RWPE1 (cell line): ENCODE data around the gene NEK4.

Experiments used
- CTCF ChIA-PET: fragments of 350-600 bp; sonication (Branson Sonifier 250); formaldehyde crosslinking; extraction: SDS; loops from one replicate; lab custom pipeline; 2021; lab: Yijun Ruan, JAX
- POLR2A ChIA-PET: fragments of 400-600 bp; formaldehyde crosslinking; extraction: SDS; loops from one replicate; lab custom pipeline; 2020; ENCODE audit warnings: antibody characterized with exemption; ENCODE audit not compliant: low non-redundant PET; lab: Yijun Ruan, JAX
- DNase-seq: peaks from one replicate; pipeline ENCODE4 v3.0.0; 2012; ENCODE audit warnings: low spot score
- H3K27ac ChIP-seq: fragments of 450-650 bp; 2 replicates; pipeline ENCODE4 v1.5.1; 2017
- CTCF ChIP-seq: fragments of 450-650 bp; conservative IDR thresholded peaks from 2 replicates; pipeline ENCODE4 v1.5.1; 2017; ENCODE audit warnings: low read depth, mild to moderate bottlenecking

The NEK4 gene

DNA sequence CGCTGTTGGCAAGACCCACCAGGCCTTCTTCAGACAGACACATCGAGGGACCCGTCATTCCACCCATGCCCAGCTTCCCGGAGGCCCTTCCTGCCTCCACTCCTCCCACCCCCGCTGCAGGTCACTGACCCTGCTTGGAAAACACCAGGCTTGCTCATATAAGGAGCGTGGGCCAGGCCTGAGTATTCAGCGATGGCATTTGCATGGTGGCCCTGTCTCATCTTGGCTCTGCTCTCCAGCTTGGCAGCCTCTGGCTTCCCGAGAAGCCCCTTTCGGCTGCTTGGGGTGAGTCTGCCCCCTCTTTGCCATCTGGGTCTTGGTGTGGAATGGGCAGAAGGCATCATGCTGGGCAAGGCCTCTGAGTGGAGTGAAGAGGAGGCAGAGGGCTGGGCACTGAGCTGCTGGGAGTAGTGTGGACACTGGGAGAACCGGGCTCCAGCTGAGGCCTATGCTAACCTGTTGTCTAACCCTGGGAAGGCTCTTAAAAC, 23.9 kb upstream of the NEK4 start, which contains the start of gene ITIH3:
Gene ITIH3 (plus strand): TSS at position 185 of the 488 bp plus-strand sequence. CDS start 8 bp downstream, at position 193.
- no peak within 1 kb of the TSS for H3K27ac ChIP-seq
- ChIA-PET POLR2A (no interaction called here), CTCF (no interaction called here)
- TF ChIP-seq CTCF: no peak
- DNase-seq: no peak

DNA sequence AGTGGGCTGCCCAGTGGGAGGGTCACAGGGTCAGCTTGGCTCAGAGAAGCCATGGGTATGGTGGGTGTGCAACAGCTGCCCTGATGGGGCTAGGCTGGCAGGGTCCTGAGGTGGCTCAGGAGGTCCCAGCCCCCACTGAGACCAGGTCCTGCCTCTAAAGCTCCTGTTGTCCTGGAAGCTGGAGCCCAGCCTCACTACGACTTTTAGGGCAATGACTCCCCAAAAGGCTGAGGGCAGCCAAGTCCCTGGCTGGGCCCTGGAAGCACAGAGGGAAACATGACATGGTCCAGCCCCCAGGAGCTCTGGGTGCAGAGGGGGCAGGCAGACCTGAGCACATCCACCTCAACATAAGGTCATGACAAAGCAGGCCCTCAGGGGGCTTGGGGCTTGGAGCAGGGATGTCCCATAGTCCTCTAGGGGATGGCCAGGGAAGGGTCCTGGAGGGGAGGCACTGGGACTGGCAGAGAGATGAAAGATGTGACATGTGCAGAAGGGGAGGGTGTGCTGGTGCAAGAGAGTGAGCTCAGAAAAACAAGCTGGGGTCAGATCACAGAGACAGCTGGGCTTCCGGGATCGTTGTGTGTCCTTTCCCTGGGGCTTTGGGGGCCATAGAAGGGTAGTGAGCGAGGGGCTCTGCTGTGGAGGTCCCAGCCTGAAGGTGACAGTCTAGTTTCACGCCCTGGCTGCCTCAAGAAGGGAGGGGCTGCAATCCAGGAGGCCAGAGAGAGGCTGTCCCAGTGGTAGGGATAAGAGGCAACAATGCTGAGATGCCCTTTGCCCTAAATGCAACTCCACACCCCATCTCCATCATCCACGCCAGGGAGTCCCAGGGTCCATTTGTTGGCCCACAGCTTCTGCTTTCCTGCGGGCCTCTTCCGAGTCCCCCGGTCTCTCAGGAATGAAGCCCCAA, 23.2 kb upstream of the NEK4 start:
- DNase-seq: no peak
- TF ChIP-seq CTCF: no peak
- ChIA-PET POLR2A (no interaction called here), CTCF (no interaction called here)
- no peak overlapping the region for H3K27ac ChIP-seq

GRCh38 chr3:52792961-52793695, 22.4 kb upstream of the NEK4 start:
- POLR2A ChIA-PET: no interaction called here
- TF ChIP-seq CTCF: no peak
- CTCF ChIA-PET: no interaction called here

DNA sequence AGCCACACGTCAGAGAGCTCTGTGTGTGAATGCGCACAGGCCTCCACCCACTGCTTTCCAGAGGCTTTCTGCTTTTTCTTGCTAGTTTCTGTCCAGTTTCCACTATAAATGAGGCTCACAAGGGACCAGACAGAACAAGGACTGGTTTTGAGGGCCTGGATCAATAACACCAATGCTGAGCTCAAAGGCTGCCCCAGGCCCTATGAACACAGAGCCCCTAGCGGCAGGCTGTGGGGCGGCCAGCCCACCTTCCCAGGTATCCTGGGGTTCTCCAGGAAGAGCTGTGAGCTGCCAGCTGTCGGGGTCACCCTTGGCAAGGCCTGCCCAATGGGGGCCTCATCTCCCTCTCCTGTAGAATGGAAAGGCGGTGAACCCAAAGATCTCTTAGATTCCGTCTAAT, 21.7 kb upstream of the NEK4 start:
- CTCF ChIA-PET: interaction anchor here (0.6 kb wide), 1 partner anchor 283 kb away, joined by 6 read pairs; no protein-coding TSS in a partner anchor
- no peak for DNase-seq
- H3K27ac ChIP-seq: no peak overlapping the region
- POLR2A ChIA-PET: interaction anchor here (0.6 kb wide), 1 partner anchor 28 kb away, joined by 3 read pairs; no protein-coding TSS in a partner anchor
- TF ChIP-seq CTCF: no peak

More at GRCh38 chr3:52792961-52793695, 22.4 kb upstream of the NEK4 start:
- no peak overlapping the region for H3K27ac ChIP-seq
- DNase-seq: no peak

GRCh38 chr3:52791928-52792327, 21.2 kb upstream of the NEK4 start:
- no peak overlapping the region for H3K27ac ChIP-seq
- TF ChIP-seq CTCF: no peak
- CTCF ChIA-PET: interaction anchor here (0.6 to 0.7 kb wide), 2 partner anchors 11 to 284 kb away, joined by 3 to 6 read pairs; no protein-coding TSS in a partner anchor
- POLR2A ChIA-PET: interaction anchor here (0.6 kb wide), 1 partner anchor 29 kb away, joined by 3 read pairs; no protein-coding TSS in a partner anchor
- no peak for DNase-seq

- no peak overlapping the region for H3K27ac ChIP-seq
- no peak for TF ChIP-seq CTCF
- DNase-seq: no peak
- ChIA-PET POLR2A (no interaction called here), CTCF (interaction anchor here (0.6 to 0.7 kb wide), 2 partner anchors 11 to 55 kb away, joined by 3 read pairs; no protein-coding TSS in a partner anchor)
Observed at GRCh38 chr3:52791366-52791765, 20.6 kb upstream of the NEK4 start.
